ENCODE results near the gene DCBLD1.
"Not testable (repeated sequence)": the region's sequence is repeated elsewhere in the genome, so short reads cannot be mapped to it uniquely, and the experiment has no call there.

The DCBLD1 gene

DNA sequence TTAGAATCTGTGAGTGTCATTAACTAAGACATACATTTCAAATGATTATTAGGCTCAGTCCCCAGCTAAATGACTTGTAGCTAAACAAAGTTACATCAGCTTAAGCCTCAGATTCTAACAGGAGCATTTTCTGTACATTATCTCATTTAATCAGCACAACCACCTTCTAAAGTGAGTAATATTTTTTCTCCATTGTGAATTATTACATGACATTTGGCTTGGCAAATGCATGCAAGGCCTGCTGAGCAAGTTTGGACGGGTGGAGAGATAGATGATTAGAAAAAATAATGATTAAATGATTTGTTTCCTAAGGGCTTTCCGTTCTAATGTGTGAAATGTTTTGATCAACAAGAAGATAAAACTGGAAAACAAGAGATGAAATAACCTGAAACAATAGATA lies 20.7 kb downstream of the DCBLD1 start:
- DNase-seq = no peak

DNA sequence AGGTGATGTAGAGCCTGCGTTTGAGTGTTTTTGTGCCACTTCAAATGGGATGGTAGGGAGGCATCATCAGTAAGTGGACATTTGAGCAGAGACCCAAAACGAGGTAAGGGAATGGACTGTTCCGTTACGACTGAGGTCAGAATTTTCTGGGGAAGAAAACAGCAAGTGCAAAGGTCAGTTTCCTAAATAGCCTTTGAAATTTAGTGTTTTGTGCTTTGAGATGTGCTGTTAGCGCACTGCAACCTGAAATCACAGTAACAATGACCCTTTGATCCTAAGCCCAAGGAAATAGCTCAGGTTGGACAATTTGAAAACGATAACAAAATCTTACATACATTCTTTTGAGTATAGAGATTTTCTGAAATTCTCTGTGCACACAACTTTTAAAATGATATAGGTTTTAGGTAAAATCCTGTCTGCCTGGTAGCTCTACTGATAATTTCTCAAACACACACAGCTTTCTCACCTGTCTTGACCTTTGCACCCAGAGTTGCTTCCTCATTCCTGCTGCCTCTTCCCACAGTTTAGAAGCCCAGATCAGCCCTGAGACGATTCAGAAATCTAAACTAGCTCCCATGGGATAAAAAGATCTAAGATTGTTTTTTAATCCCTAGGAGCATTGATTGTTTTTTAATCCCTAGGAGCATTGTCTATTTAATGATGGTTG lies 22.1 kb downstream of the DCBLD1 start:
- no peak for DNase-seq

DNA sequence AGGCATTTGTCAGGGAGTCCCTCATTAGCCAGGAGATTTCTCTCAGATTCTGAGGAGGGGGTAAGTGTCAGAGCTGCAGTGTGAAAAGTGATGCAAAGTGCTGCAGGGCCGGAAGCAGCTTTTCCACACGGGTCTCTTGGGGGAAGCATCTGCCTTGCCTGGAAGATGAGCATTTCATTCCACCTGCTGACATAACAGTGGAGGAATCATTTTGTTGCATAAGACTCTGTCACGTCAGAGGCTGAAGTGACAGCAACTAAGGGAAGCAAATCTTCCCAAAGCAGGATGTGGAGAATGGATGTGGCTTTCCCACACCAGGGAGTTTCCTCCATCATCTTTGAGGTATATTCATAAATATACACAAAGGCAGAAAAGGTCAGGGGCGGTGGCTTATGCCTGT lies 22.8 kb downstream of the DCBLD1 start:
- DNase-seq = no peak

GRCh38 chr6:117506180-117506835 lies 23.8 kb downstream of the DCBLD1 start:
- no peak for DNase-seq

DNA sequence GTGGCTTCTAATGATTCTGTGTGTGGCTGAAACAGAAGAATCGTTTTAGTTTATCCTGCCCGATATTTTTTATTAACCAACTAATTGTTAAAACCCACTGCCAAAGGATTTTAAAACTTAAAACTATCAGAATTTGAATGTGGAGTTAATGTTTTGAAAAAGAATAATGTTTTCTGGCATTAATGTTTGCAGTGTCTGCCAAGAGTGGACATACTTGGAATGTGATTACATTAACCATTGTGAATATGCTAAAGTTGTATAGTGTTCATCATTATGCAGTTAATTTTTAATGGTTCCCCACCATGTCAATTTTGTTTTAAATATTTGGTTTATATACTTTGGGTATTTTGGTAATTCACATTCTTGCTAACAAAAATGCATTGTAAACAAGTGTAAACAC lies 24.4 kb downstream of the DCBLD1 start:
- DNase-seq = no peak

GRCh38 chr6:117508450-117508971 lies 26.0 kb downstream of the DCBLD1 start:
- DNase-seq = no peak

DNA sequence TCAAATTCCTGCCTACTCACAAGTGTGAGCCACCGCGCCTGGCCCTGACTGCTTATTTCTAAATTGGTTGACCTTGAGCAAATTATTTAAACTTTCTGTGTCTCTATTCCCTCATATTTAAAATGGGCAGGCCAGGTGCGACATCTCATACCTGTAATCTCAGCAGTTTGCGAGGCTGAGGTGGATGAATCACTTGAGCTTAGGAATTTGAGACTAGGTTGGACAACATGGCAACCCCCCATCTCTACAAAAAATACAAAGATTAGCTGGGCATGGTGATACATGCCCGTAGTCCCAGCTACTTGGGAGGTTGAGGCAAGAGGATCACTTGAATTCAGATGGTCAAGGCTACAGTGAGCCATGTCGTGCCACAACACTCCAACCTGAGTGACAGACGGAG lies 26.5 kb downstream of the DCBLD1 start:
- DNase-seq = no peak

- no peak for DNase-seq
Observed at GRCh38 chr6:117512056-117512828, 29.8 kb downstream of the DCBLD1 start.

DNA sequence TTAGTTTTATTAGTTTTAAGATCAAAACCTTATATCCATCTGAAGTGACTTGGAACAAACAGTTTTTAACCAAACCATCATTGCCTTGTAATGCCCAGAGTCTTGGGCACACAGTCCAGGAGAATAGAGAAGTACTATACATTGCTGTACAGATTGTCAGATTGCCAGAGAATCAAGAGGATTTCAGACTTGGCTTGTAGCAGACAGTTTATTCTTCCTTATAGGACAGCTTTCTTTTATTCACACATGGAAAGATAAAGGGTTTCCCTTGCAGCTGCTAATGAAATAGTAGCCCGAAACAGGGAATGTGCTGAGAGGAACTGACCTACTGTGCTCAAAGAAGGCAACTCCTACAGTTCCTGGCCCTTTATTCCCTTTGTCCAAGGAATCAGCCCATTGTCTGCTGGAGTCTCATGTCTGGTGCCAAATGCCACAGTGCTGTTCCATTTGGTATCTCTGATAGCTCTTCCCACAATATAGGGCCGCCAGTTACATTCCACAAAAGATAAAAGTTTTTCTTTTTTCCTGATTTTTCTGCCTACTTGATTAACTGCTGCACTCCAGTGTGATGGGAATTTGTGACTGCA lies 30.6 kb downstream of the DCBLD1 start:
- DNase-seq = no peak

DNA sequence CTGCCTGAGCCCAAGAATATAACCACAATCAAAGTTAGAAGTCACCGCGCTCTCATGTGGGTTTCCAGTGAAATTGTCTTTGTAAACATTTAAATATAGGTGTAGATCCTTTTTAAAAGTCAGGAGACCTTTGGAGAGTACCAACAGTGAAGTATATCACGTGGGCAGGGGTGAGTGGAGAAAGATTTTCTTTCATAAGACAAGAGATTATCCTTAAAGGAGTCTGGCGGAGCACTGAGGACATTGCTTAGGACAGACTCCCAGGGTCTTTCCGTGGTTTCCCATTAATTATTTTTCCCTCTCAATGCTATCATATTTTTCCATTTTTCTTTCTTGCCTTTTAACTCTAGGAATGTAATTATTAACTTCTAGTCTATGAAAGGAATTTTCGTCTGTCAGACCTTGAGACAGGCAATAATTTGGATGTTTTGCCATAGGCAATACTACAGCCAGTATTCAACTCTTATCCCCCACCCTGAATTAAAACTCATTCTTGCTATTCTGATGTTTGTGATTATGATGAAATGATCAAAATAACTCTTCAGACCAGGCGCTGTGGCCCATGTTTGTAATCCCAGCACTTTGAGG lies 31.4 kb downstream of the DCBLD1 start:
- no peak for DNase-seq

DNA sequence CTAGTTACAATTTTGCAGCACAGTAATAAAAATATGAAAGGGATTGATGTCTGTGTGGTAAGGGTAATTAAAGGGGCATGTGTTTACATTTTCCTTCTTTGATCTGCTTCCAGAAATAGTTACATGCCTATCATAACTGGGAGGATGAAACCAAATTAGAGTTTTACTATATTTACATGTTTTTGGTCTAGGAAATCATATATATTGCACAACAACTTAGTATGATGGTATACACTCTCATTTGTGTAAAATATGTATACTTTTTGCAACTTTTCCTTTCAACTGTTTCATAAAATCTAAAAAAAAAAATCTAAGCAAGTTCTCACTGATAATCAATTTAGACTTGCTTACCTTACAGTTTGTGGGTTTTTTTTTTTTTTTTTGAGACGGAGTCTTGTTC lies 32.2 kb downstream of the DCBLD1 start:
- no peak for DNase-seq

DNA sequence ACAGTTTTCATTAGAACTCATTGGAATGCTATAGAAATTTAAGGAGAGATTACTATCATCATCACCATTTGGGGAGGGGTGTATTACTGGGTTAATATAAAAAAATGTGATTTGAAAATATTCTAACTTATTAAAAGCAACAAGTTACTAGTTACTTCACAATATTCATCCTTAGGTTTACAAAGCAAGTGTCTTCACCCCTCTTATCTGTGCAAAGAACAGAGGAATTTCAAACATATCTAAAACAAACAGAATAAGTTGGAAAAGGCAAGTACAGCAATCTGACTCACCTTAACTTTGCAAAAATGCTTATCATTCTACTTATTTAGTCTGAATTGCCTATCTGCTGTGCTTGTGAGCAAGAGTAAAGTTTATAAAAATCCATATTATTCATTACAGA lies 32.9 kb downstream of the DCBLD1 start:
- no peak for DNase-seq

GRCh38 chr6:117517995-117518394 lies 35.5 kb downstream of the DCBLD1 start:
- DNase-seq = not testable (repeated sequence)

- DNase-seq = no peak
Observed at GRCh38 chr6:117518870-117519269, 36.4 kb downstream of the DCBLD1 start.

DNA sequence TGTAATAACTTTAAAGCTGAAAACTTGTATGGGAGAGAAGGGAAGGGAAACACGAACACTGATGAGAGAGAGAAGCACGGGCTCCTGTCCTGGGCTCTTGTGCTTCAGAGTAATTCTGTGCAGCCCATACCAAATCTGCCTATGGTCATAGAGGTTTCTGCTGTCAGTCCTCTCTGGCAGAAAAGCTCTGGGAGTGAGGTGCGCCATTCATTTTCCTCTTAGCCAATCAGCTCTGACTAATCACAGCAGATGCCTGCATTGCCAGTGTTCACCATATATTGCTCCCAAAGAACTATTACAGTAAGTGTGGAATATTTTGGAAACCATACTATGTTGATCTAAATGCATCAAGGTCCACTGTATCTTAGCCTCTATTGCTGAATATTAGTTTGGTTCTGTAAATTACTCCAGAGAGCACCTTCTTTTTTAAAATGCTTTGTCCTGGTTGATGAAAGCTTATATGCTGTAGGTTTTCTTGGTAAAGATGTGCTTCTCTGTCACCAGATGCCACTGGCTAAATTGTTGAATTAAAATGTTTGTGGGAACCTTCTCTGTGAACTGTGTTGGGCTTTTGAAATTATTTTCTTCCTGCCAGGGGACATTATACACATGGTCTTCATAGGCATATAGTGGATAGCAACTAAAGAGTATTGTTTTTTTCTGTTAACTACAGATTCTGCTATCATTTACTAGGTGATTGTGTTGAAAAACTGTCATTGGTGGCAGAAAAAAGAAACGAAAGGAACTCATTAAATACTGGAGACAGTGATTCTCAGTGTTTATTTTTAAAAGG lies 38.3 kb downstream of the DCBLD1 start:
- DNase-seq = no peak

DNA sequence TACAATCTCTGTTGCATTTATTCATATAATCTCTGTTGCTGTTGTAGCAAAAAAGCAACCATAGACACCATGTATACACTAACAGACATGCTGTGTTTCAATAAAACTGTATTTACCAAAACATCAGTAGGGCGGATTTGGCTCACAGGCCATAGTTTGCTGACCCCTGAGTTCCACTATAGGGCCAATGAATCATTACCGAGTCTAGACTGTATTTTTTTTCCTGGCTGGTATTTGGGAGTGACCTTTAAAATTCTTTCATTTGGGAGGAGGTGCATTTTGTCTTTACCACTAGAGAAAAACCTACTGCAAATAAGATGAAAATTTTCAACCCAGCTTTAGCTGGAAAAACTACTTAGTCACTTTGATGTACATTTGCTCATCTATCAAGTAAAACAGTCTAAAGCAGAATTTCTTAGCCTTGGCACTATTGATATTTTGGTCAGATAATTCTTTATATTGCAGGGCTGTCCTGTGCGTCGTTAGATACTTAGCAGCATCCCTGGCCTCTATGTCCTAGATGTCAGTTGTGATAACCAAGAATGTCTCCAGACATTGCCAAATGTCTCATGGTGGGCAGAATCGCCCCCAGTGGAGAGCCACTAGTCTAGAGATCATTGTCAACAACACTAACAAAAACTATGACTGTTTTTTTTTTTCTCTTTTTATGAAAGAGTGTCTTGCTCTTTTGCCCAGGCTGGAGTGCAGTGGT lies 39.5 kb downstream of the DCBLD1 start:
- no peak for DNase-seq

DNA sequence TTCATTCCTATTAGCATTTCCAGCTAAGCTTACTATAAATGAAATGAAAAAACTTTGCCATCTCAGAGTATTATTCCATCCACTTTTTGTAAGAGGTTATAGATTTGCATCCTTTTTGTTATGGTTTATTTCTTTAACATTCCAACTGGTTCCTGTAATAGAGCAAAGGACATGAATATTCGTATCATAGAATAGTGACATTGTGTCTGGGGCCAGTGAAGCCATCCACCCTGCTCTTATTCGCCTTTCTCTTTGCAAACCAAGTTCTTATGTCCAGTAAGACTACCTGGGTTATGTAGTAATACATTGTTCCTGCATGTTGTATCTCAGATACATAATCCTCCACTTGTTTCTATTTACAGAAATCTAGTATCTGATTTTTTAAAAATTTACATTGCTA lies 43.1 kb downstream of the DCBLD1 start:
- DNase-seq = no peak

DNA sequence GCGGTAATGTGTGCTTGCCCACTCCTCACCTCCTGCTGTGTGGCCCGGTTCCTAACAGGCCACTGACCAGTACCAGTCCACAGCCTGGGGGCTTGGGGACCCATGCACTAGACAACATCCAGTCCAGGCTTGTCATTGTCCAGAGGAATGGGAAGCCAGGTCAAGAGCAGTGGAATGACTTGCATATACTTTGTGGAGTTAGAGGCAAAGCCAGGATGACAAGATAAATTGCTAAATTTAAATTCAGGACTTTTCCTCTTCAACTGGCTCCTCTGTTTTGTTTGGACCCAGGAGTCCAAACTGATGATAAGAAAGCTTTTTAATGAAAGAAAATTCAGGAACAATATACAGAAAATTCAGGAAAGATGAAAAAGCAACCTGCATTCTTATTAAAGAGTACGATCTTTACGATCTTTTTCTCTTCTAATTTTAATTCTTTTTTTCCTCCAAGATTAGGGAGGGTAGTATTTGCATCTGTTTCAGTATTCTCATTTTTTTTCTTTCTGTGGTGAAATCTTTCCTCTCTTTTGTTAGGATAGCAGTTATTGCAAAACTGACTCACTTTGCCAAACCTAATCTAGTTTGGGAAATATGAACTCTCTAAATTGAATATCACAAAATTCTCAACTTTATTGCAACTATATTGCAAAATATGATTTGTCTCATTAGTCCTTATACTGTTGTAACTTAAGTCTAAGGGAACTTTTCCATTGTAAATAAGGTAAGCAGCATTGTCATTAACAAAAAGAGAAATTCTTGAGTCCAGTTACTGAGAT lies 48.2 kb downstream of the DCBLD1 start:
- DNase-seq = no peak

- no peak for DNase-seq
Observed at GRCh38 chr6:117531346-117531745, 48.9 kb downstream of the DCBLD1 start.

- DNase-seq = no peak
Observed at GRCh38 chr6:117531809-117532725, 49.6 kb downstream of the DCBLD1 start.

All from activated CD4-positive, alpha-beta T cell treated with anti-CD3 and anti-CD28 coated beads, Interleukin-2, Interleukin-6, amounts not matched to agents 100 ng/mL and 50 ng/mL, durations not matched to agents 16 hours and 8 hours (primary cell).